ENCODE measurements around the gene PLCH1. TPM values are rescaled to one million over a fixed set of nuclear protein-coding genes. Genes with fewer than 3 reads are reported as not detected.

PLCH1 gene
- total RNA-seq, 6 donors from 2014 or later: 7.7 to 26.3 (median 13.6) TPM

DNA sequence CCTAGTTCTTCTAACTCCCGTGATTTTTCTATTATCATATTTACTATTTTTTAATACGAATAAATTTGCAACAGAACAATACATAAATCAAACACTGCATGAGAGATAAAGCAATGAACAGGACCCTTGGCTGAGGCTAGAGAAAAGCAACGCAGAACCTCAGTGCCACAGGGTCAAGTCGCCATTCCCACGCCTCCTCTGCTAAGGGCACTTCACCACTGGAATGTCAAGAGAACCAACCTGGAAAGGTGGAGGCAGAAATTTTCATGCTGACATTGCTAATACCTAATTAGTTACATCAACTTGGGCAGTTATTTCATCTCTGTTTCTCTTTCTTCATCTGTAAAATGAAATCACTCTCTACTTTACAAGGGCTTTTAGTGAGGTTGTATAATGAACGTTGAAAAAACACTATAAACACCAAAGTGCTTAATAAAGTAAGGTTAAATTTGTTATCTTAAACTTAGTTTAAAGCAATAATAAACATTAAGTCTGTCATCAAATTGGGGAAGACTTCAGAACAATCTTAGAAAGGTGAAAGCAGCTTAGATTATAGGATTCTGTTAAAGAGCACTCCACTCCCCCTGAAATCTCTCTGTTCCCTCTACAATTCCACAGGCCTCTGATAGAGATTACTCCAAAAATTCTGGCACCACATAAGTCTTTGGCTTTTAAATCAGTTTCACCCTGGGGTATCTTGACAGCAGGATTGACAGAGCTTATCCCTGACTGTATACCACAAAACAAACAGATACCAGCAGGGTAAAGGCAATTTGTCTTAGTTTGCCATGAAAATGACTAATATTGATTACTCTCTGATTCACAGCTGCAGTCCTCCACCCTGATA, 41.9 kb downstream of the PLCH1 start:
- 38 to 52% methylated on average over 6 of the region's 6 CpGs for WGBS, 2 donors
- Histone ChIP-seq H3K9me3 (no peaks in the 10 kb centered on the region), H3K4me3 (no peak overlapping the region), H3K27me3 (no peaks in the 10 kb centered on the region), H3K27ac (peak overlapping the region in 3 of 4 donors; percentile 12 to 52 (median 15)), H3K36me3 (no peaks in the 10 kb centered on the region), H3K4me1 (peaks cover 0 to 9% (median 3%) of the 10 kb centered on the region in 4 donors)
- DNase-seq: peak in 1 of 2 donors; percentile 81
- TF ChIP-seq EP300 (IDR thresholded peaks at IDR 0.05) (peak in 1 of 4 donors; percentile 13), POLR2AphosphoS5 (IDR thresholded peaks at IDR 0.05) (no peak)
- peak; percentile 53 to 80 for ATAC-seq (ENCODE audit: low FRiP score in 2 of 2)

DNA sequence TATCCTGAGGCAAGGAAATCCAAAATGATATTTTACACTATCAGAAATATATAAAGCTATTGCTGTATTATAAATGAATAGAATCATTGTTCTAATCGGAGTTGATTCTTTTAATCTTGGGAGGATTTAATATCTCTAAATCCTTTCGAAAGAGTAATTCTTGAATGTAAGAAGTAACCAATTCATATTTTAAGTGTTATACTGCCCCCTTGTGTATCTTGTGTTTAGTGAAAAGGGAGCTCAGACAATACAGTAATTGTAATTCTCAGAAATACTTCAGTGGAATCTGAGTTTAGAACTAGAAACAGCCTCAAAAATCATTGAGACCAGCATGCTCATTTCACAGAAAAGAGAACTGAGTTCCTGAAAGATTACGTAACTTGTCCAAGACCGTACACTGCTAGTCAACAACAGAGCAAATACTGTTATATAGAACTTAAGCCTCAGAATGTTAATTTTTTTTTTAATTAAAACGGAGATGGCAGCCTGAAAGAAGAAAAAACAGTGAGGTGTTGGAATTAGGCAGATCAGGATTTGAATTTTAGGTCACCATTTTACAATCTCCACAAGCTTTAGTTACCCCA, 42.9 kb downstream of the PLCH1 start:
- WGBS, 2 donors: 23 to 33% methylated on average over 5 of the region's 5 CpGs
- DNase-seq: no peak
- H3K27me3 ChIP-seq: no peaks in the 10 kb centered on the region
- peak; percentile 75 to 85 for ATAC-seq (ENCODE audit: low FRiP score in 2 of 2)
- no peaks in the 10 kb centered on the region for H3K9me3 ChIP-seq
- no peak for TF ChIP-seq POLR2A (IDR thresholded peaks at IDR 0.05)
- TF ChIP-seq POLR2AphosphoS5 (IDR thresholded peaks at IDR 0.05): no peak
- TF ChIP-seq, protein P1, sequence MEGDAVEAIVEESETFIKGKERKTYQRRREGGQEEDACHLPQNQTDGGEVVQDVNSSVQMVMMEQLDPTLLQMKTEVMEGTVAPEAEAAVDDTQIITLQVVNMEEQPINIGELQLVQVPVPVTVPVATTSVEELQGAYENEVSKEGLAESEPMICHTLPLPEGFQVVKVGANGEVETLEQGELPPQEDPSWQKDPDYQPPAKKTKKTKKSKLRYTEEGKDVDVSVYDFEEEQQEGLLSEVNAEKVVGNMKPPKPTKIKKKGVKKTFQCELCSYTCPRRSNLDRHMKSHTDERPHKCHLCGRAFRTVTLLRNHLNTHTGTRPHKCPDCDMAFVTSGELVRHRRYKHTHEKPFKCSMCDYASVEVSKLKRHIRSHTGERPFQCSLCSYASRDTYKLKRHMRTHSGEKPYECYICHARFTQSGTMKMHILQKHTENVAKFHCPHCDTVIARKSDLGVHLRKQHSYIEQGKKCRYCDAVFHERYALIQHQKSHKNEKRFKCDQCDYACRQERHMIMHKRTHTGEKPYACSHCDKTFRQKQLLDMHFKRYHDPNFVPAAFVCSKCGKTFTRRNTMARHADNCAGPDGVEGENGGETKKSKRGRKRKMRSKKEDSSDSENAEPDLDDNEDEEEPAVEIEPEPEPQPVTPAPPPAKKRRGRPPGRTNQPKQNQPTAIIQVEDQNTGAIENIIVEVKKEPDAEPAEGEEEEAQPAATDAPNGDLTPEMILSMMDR (IDR thresholded peaks at IDR 0.05): peak; percentile 45 to 69 (median 60)
- TF ChIP-seq EP300 (IDR thresholded peaks at IDR 0.05): no peak
- peaks cover 0 to 9% (median 3%) of the 10 kb centered on the region in 4 donors for H3K4me1 ChIP-seq
- H3K27ac ChIP-seq: no peak overlapping the region
- H3K36me3 ChIP-seq: no peaks in the 10 kb centered on the region
- H3K4me3 ChIP-seq: no peak overlapping the region

DNA sequence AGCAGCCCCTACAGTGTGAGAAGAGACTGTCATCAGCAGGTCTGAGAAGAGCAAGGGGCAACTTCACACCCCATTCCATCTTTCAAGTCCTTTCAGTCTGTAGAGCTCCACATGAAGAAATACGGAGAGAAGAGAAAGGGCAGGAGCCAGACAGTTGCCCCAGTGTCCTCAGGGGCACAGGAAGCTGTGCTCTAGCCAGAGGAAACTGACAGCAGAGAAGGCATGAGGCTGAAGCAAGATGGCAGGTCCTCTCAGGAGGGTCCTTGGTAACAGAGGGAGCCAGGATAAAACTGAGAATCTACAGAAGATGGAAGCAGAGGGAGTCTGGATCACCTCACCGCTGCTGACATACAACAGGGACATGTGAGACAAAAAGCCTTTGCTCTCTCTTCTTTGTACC, 47.3 kb downstream of the PLCH1 start:
- DNase-seq (no peak), ATAC-seq (ENCODE audit: low FRiP score in 2 of 2) (no peak)
- no peaks in the 10 kb centered on the region for H3K36me3 ChIP-seq
- H3K27ac ChIP-seq: no peak overlapping the region
- no peak overlapping the region for H3K4me3 ChIP-seq
- 83 to 88% methylated on average over 2 of the region's 2 CpGs for WGBS, 2 donors
- H3K4me1 ChIP-seq: no peaks in the 10 kb centered on the region
- TF ChIP-seq, protein P1 (IDR thresholded peaks at IDR 0.05): no peak
- TF ChIP-seq EP300 (IDR thresholded peaks at IDR 0.05): no peak
- TF ChIP-seq POLR2AphosphoS5 (IDR thresholded peaks at IDR 0.05): no peak
- no peak for TF ChIP-seq POLR2A (IDR thresholded peaks at IDR 0.05)
- no peaks in the 10 kb centered on the region for H3K27me3 ChIP-seq
- no peaks in the 10 kb centered on the region for H3K9me3 ChIP-seq

DNA sequence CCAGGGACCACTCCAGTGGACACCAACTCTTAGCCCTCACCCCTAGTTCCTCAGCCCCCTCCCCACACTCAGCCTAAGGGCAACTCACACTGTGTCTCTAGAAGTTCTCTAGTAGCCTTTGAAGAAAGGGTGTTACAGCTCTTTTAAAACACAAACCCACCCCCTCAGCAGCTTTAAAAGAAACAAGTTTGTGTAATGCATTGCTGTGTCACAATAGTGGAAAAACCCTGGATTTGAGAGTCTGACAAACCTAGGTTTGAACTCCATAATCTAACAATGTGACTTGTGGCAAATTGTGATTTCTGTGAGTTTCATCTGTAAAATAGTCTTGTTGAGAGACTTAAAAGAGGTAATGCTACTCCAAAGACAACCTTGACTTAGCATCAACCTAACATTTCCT, 54.0 kb downstream of the PLCH1 start:
- Histone ChIP-seq H3K27me3 (no peaks in the 10 kb centered on the region), H3K9me3 (no peaks in the 10 kb centered on the region), H3K36me3 (no peaks in the 10 kb centered on the region), H3K4me3 (no peak overlapping the region), H3K27ac (no peak overlapping the region), H3K4me1 (no peaks in the 10 kb centered on the region)
- TF ChIP-seq, protein P1 (IDR thresholded peaks at IDR 0.05): no peak
- no peak for TF ChIP-seq POLR2A (IDR thresholded peaks at IDR 0.05)
- TF ChIP-seq POLR2AphosphoS5 (IDR thresholded peaks at IDR 0.05): no peak
- no peak for TF ChIP-seq EP300 (IDR thresholded peaks at IDR 0.05)
- ATAC-seq (ENCODE audit: low FRiP score in 2 of 2): no peak
- DNase-seq: no peak

DNA sequence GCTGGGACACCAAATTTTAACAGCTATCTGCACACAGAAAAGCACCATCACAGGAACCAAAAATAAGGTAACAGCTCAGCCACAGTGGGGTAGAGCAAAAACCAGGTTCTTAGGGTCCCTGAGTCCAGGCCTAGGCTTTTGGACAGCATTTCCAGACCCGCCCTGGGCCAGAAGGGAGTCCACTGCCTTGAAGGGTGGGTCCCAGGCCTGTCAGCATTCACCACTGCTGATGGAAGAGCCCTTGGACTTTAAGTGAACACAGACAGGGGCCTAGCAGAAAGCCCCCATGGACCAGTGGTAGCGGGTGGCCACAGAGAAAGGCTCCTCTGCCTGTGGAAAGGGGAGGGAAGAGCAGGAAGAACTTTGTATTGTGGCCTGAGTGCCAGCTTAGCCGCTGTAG, 56.4 kb downstream of the PLCH1 start:
- TF ChIP-seq POLR2AphosphoS5 (IDR thresholded peaks at IDR 0.05) (no peak), EP300 (IDR thresholded peaks at IDR 0.05) (no peak), POLR2A (IDR thresholded peaks at IDR 0.05) (no peak)
- TF ChIP-seq, protein P1 (IDR thresholded peaks at IDR 0.05): no peak
- DNase-seq: no peak
- no peak overlapping the region for H3K27ac ChIP-seq
- peak in 1 of 2 donors; percentile 59 for ATAC-seq (ENCODE audit: low FRiP score in 2 of 2)
- H3K9me3 ChIP-seq: no peaks in the 10 kb centered on the region
- H3K27me3 ChIP-seq: no peaks in the 10 kb centered on the region
- H3K4me3 ChIP-seq: no peak overlapping the region
- H3K4me1 ChIP-seq: no peaks in the 10 kb centered on the region
- 83 to 100% methylated on average over 3 of the region's 3 CpGs for WGBS, 2 donors
- no peaks in the 10 kb centered on the region for H3K36me3 ChIP-seq
